ENCODE measurements around the gene POLL.
A peak's percentile ranks its signal among the peaks of the same experiment; 100 is the strongest.
"Not testable (repeated sequence)": the region's sequence is repeated elsewhere in the genome, so short reads cannot be mapped to it uniquely, and the experiment has no call there.

POLL gene

GRCh38 chr10:101611096-101611905 is 23.2 kb upstream of the POLL start:
- peak; percentile 37 for DNase-seq

GRCh38 chr10:101609481-101609880 is 21.4 kb upstream of the POLL start:
- DNase-seq, result no peak

GRCh38 chr10:101607124-101607523 is 19.1 kb upstream of the POLL start:
- no peak for DNase-seq

GRCh38 chr10:101602761-101603398 is 14.8 kb upstream of the POLL start:
- peak; percentile 86 for DNase-seq

- no peak for DNase-seq
Observed at GRCh38 chr10:101601541-101601940, 13.5 kb upstream of the POLL start.

GRCh38 chr10:101597091-101597900 is 9.2 kb upstream of the POLL start:
- no peak for DNase-seq

GRCh38 chr10:101595591-101596433 is 7.8 kb upstream of the POLL start:
- no peak for DNase-seq

GRCh38 chr10:101593331-101593730 is 5.3 kb upstream of the POLL start:
- DNase-seq, result not testable (repeated sequence)

- DNase-seq, result no peak
Observed at GRCh38 chr10:101588879-101589278, 822 bp upstream of the POLL start.

- no peak for DNase-seq
Observed at GRCh38 chr10:101585841-101586240, 2.2 kb downstream of the POLL start.

- DNase-seq, result no peak
Observed at GRCh38 chr10:101580486-101581399, 7.3 kb downstream of the POLL start.

- DNase-seq, result no peak
Observed at GRCh38 chr10:101579516-101579870, 8.6 kb downstream of the POLL start.

- DNase-seq, result no peak
Observed at GRCh38 chr10:101578803-101579515, 9.1 kb downstream of the POLL start.

GRCh38 chr10:101578192-101578591 is 9.9 kb downstream of the POLL start:
- no peak for DNase-seq

GRCh38 chr10:101577121-101577871 is 10.8 kb downstream of the POLL start:
- no peak for DNase-seq

GRCh38 chr10:101576211-101576863 is 11.7 kb downstream of the POLL start:
- no peak for DNase-seq

- no peak for DNase-seq
Observed at GRCh38 chr10:101575580-101576210, 12.4 kb downstream of the POLL start.

- no peak for DNase-seq
Observed at GRCh38 chr10:101575091-101575490, 13.0 kb downstream of the POLL start.
